SK-N-MC (cell line): ENCODE data around the gene ZMYND19.

Experiments
- EZH2 ChIP-seq: fragments of 200-600 bp; sonication (generic); IDR thresholded peaks from one replicate; pipeline ENCODE4 v1.6.1; 2017; ENCODE audit warnings: antibody characterized with exemption
- FOXP2 ChIP-seq: optimal IDR thresholded peaks from 2 replicates; pipeline ENCODE3; 2011; ENCODE audit warnings: mild to moderate bottlenecking, moderate library complexity; ENCODE audit not compliant: insufficient read depth; ENCODE audit errors: extremely low read length, control extremely low read depth
- POLR2AphosphoS5 ChIP-seq: IDR thresholded peaks from 2 replicates; pipeline ENCODE4 v1.6.1; 2012; ENCODE audit warnings: mild to moderate bottlenecking, low read depth, low read length, borderline replicate concordance

- TF ChIP-seq EZH2 = no peak
- TF ChIP-seq POLR2AphosphoS5 = no peak
- TF ChIP-seq FOXP2 = no peak
Observed at GRCh38 chr9:137543237-137543963, 46.9 kb downstream of the ZMYND19 start.
